Keratinocyte (primary cell): ENCODE measurements around the gene GATAD2B. TPM values are rescaled to one million over a fixed set of nuclear protein-coding genes. Genes with fewer than 3 reads are reported as not detected.

Experiments
- DNase-seq: peaks from one replicate; pipeline ENCODE4 v3.0.0-alpha.2; 2011; ENCODE audit warnings: low read depth, missing footprints, low spot score
- FAIRE-seq: peaks from 2 replicates; lab custom pipeline; 2011; peaks lifted over from hg19 to GRCh38; lab: Jason Lieb, UNC
- H2AFZ ChIP-seq: 2 replicates; pipeline ENCODE4 v1.6.0; 2012; ENCODE audit warnings: low read length, control low read depth, inconsistent platforms; ENCODE audit not compliant: control insufficient read depth
- H3K27ac ChIP-seq: 2 replicates; pipeline ENCODE4 v1.5.1; 2011; ENCODE audit warnings: low read length; ENCODE audit not compliant: control insufficient read depth, insufficient read depth
- H3K27me3 ChIP-seq: 3 replicates; pipeline ENCODE4 v1.6.0; 2011; ENCODE audit warnings: low read length; ENCODE audit not compliant: control insufficient read depth, insufficient read depth; ENCODE audit errors: extremely low read depth
- H3K36me3 ChIP-seq, 2 experiments: 2 replicates in 1 of 2; 3 replicates in 1 of 2; pipeline ENCODE4 v1.5.1; 2011; ENCODE audit warnings: low read length in 2 of 2, mild to moderate bottlenecking in 1 of 2; ENCODE audit not compliant: control insufficient read depth in 2 of 2, insufficient read depth in 2 of 2; ENCODE audit errors: extremely low read depth in 1 of 2
- H3K4me1 ChIP-seq: 3 replicates; pipeline ENCODE4 v1.5.1; 2011; ENCODE audit warnings: low read length; ENCODE audit not compliant: control insufficient read depth, insufficient read depth; ENCODE audit errors: extremely low read depth
- H3K4me2 ChIP-seq: 3 replicates; pipeline ENCODE4 v1.6.0; 2011; ENCODE audit warnings: low read depth, low read length; ENCODE audit not compliant: control insufficient read depth, insufficient read depth; ENCODE audit errors: extremely low read depth
- H3K4me3 ChIP-seq, 3 experiments: fragments of 200-600 bp in 1 of 3; sonication (generic) in 1 of 3; 2 replicates in 2 of 3; 3 replicates in 1 of 3; pipeline ENCODE4 v1.5.1; 2011 to 2016; ENCODE audit warnings: low read length in 3 of 3, mild to moderate bottlenecking in 3 of 3, control low read depth in 2 of 3, inconsistent platforms in 1 of 3, low read depth in 1 of 3, mixed read lengths in 1 of 3, mixed run types in 1 of 3, moderate library complexity in 1 of 3; ENCODE audit not compliant: control insufficient read depth in 2 of 3, insufficient read depth in 2 of 3; ENCODE audit errors: extremely low read depth in 1 of 3
- H3K79me2 ChIP-seq: 2 replicates; pipeline ENCODE4 v1.6.0; 2012; ENCODE audit warnings: low read length; ENCODE audit not compliant: control insufficient read depth, insufficient read depth
- H3K9ac ChIP-seq: 3 replicates; pipeline ENCODE4 v1.6.0; 2011; ENCODE audit warnings: low read length; ENCODE audit not compliant: control insufficient read depth, insufficient read depth; ENCODE audit errors: extremely low read depth
- H3K9me1 ChIP-seq: 3 replicates; pipeline ENCODE4 v1.6.0; 2011; ENCODE audit warnings: low read length; ENCODE audit not compliant: control insufficient read depth, insufficient read depth; ENCODE audit errors: extremely low read depth
- H3K9me3 ChIP-seq: 2 replicates; pipeline ENCODE4 v1.5.1; 2012; ENCODE audit warnings: low read depth, low read length; ENCODE audit not compliant: control insufficient read depth
- H4K20me1 ChIP-seq: 3 replicates; pipeline ENCODE4 v1.6.0; 2011; ENCODE audit warnings: low read length; ENCODE audit not compliant: control insufficient read depth, insufficient read depth; ENCODE audit errors: extremely low read depth
- CTCF ChIP-seq, 3 experiments: IDR thresholded peaks in 1 of 3; conservative IDR thresholded peaks in 1 of 3; optimal IDR thresholded peaks in 1 of 3; 2 replicates in 2 of 3; 3 replicates in 1 of 3; pipeline versions ENCODE3 to v1.5.1; 2011; ENCODE audit warnings: low read length in 3 of 3, mild to moderate bottlenecking in 3 of 3, moderate library complexity in 2 of 3, control low read depth in 1 of 3, inconsistent platforms in 1 of 3; ENCODE audit not compliant: insufficient read depth in 2 of 3; ENCODE audit errors: extremely low read depth in 1 of 3
- EZH2 ChIP-seq: IDR thresholded peaks from one replicate; pipeline ENCODE4 v1.6.1; 2012; ENCODE audit warnings: inconsistent platforms, mild to moderate bottlenecking, low read length, moderate library complexity
- dilution Hi-C: fragments of 300-500 bp; cut with MboI; formaldehyde crosslinking; loops from one replicate; pipeline ENCODE4 v1.7.0; 2020; ENCODE audit warnings: low sequenced_read_pairs; ENCODE audit not compliant: extremely low pct_ligation_motif_present
- polyA plus RNA-seq, 5 experiments: library from polyadenylated mRNA; depleted of rRNA in 3 of 5; stranded (reverse) in 3 of 5; stranded (forward) in 1 of 5; unstranded in 1 of 5; fragments of >200 nt; gene quantifications; 1 replicate in 1 of 5; 2 replicates in 3 of 5; 3 replicates in 1 of 5; pipeline versions ENCODE4 v1.2.1 to v1.2.3, GENCODE V29; 2011 to 2012; ENCODE audit warnings: missing spikeins in 2 of 5, low read depth in 1 of 5, low replicate concordance in 1 of 5

GATAD2B gene
- polyA plus RNA-seq, 1 donor (not counting 4 experiments of a cell fraction or from before 2014, with no cell fraction given), result 6.1 TPM

DNA sequence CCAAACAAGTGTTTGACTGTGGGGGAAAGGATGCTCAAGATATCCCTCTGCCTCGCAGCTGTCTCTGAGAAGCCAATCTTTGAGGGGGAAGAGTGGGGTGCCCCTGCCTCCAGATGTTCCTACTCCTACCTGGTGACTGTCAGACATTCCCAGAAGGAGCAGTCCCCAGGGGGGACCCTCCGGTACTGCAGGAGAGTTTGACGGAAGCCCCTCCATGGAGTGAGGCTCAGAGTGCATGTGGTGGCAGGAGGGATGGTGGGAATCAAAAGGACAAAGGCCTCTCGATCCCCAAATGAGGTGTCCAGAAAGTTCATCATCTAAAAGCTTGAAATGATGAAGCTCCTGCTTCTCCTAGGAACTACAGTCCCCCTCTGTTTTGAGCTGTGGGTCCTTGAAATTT is 142.2 kb downstream of the GATAD2B start:
- no peak overlapping the region for H2AFZ ChIP-seq
- no peaks in the 10 kb centered on the region for H3K9me3 ChIP-seq
- H3K9me1 ChIP-seq, result no peaks in the 10 kb centered on the region
- no peaks in the 10 kb centered on the region for H4K20me1 ChIP-seq
- no peak overlapping the region for H3K4me2 ChIP-seq
- no peak for FAIRE-seq
- no peak overlapping the region for H3K4me3 ChIP-seq
- H3K27ac ChIP-seq, result no peak overlapping the region
- H3K36me3 ChIP-seq, result no peaks in the 10 kb centered on the region
- H3K9ac ChIP-seq, result no peak overlapping the region
- H3K27me3 ChIP-seq, result no peaks in the 10 kb centered on the region
- H3K4me1 ChIP-seq, result peaks cover 12% of the 10 kb centered on the region
- dilution Hi-C loops, result no loop called here
- TF ChIP-seq CTCF (optimal IDR thresholded peaks at IDR 0.05 in 1 of 3, IDR thresholded peaks at IDR 0.05 in 1 of 3, conservative IDR thresholded peaks at IDR 0.05 in 1 of 3; ENCODE audit: extremely low read depth in 1 of 3, insufficient read depth in 2 of 3, low read length in 3 of 3) (no peak), EZH2 (no peak)
- no peaks in the 10 kb centered on the region for H3K79me2 ChIP-seq
- no peak for DNase-seq

DNA sequence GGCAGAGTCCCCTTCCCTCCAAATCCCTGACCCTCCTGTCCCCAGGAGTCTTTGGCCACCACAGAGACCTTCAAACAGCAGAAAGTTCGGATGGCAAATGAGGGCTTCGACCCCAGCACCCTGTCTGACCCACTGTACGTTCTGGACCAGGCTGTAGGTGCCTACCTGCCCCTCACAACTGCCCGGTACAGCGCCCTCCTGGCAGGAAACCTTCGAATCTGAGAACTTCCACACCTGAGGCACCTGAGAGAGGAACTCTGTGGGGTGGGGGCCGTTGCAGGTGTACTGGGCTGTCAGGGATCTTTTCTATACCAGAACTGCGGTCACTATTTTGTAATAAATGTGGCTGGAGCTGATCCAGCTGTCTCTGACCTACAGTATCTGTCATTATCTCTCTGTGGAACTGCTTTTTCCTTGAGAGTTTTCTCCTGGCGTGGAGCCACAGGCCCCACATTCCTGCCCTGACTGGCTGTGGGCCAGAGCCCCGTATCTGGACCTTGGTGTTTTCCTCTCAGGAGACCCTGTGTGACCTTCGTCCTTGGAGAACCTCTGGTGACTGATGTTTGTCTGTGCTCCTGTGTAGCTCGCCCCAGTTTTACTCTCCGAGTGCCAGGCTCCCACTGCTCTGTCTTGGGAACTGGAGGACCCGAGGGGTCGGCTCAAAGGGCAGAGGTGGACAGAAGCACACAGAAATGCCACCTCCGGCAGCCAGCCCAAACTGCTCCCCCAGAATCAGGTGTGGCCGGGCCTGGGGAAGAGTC is 142.8 kb downstream of the GATAD2B start:
- TF ChIP-seq EZH2, result no peak
- TF ChIP-seq CTCF (optimal IDR thresholded peaks at IDR 0.05 in 1 of 3, IDR thresholded peaks at IDR 0.05 in 1 of 3, conservative IDR thresholded peaks at IDR 0.05 in 1 of 3; ENCODE audit: extremely low read depth in 1 of 3, insufficient read depth in 2 of 3, low read length in 3 of 3), result no peak
- no peak overlapping the region for H3K9ac ChIP-seq
- H3K9me3 ChIP-seq, result no peaks in the 10 kb centered on the region
- H3K9me1 ChIP-seq, result no peaks in the 10 kb centered on the region
- no peaks in the 10 kb centered on the region for H3K36me3 ChIP-seq
- H3K4me2 ChIP-seq, result no peak overlapping the region
- H3K79me2 ChIP-seq, result no peaks in the 10 kb centered on the region
- no peak overlapping the region for H3K4me3 ChIP-seq
- H2AFZ ChIP-seq, result no peak overlapping the region
- DNase-seq, result no peak
- H4K20me1 ChIP-seq, result no peaks in the 10 kb centered on the region
- no peak overlapping the region for H3K27ac ChIP-seq
- H3K4me1 ChIP-seq, result peaks cover 17% of the 10 kb centered on the region
- dilution Hi-C loops, result no loop called here
- H3K27me3 ChIP-seq, result no peaks in the 10 kb centered on the region
- FAIRE-seq, result no peak
